Measurements from ENCODE around the gene RAD51B.

DNA sequence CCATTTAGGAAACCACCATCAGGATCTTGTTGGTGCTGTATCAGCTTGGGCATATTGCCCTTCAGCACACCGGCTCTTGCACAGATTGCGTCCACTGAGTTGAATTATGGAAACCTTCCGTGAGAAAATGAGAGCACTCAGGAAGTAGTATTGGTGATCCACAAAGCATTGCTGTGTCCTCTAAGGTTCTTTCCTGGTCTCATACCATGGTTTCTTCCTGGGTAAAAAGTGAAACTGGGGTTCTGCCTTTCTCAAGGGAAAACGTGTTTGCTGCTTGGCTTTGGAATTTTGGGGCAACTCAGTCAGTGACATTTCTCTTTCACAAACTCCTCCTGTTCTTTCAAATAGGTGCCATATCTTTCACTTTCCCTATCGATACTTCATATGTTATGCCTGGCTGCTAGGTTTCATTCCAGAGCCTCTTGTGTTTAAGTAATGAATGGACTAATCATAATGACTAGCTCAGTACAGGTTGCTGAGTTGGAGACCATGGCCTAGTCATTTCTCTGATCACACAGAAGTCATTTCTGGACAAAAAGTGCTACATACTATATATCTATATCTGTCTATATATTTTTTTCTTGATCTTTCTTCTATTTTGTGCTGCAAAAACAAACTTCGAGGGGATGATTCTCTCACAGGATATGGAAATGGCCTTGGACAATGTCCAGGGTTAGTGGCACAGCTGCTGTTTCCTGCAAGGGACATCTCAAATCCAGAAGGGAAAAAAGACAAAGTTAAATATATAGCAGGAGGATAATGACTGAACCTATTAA lies 549.9 kb downstream of the RAD51B start:
- TF ChIP-seq, protein P1, sequence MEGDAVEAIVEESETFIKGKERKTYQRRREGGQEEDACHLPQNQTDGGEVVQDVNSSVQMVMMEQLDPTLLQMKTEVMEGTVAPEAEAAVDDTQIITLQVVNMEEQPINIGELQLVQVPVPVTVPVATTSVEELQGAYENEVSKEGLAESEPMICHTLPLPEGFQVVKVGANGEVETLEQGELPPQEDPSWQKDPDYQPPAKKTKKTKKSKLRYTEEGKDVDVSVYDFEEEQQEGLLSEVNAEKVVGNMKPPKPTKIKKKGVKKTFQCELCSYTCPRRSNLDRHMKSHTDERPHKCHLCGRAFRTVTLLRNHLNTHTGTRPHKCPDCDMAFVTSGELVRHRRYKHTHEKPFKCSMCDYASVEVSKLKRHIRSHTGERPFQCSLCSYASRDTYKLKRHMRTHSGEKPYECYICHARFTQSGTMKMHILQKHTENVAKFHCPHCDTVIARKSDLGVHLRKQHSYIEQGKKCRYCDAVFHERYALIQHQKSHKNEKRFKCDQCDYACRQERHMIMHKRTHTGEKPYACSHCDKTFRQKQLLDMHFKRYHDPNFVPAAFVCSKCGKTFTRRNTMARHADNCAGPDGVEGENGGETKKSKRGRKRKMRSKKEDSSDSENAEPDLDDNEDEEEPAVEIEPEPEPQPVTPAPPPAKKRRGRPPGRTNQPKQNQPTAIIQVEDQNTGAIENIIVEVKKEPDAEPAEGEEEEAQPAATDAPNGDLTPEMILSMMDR (IDR thresholded peaks at IDR 0.05): no peak
- TF ChIP-seq POLR2A (IDR thresholded peaks at IDR 0.05) (no peak), EP300 (IDR thresholded peaks at IDR 0.05) (no peak)
